Measurements from ENCODE around the gene LMO7.

GRCh38 chr13:75703769-75704168 is 67.6 kb downstream of the LMO7 start:
- TF ChIP-seq CTCF (IDR thresholded peaks at IDR 0.05) (no peak), SIN3A (IDR thresholded peaks at IDR 0.05; ENCODE audit: borderline replicate concordance, insufficient read depth, low read depth, low read length) (no peak), REST (IDR thresholded peaks at IDR 0.05; ENCODE audit: insufficient read depth in 1 of 2, low read depth in 2 of 2, low read length in 1 of 2) (no peak), POLR2AphosphoS5 (IDR thresholded peaks at IDR 0.05; ENCODE audit: low read depth, low read length) (no peak), TCF7L2 (IDR thresholded peaks at IDR 0.05; ENCODE audit: low read depth, low read length) (no peak)

Data from Panc1 (cell line).